GM21717 (cell line): Measurements from ENCODE around the gene TRIM56.
"Not testable (repeated sequence)": the region's sequence is repeated elsewhere in the genome, so short reads cannot be mapped to it uniquely, and the experiment has no call there.

Source experiments
- ATAC-seq: cut with Tn5 transposase; IDR thresholded peaks from one replicate; pipeline ENCODE4 v1.9.1; 2021; ENCODE audit warnings: mild to moderate bottlenecking, moderate library complexity; ENCODE audit not compliant: unreplicated experiment

Gene TRIM56

GRCh38 chr7:101109368-101109767 is 24.1 kb downstream of the TRIM56 start:
- ATAC-seq, result no peak

DNA sequence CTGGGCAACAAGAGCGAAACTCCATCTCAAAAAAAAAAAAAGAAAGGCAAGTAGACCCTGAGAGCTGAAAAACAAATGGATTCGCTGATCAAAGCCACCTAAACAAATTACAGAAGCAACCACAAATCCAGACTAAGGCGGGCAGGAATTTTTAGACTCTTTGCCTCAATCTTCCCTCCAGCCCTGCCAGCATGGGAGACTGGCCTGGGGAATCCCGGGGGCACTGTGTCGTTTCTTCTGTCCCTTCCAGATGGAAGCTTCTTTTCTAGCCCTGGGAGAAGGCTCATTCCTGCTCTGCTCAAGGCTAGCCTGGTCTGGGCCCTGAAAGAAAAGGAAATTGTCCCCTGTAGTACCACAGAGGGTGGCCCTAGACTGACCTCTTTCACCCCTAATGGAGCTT is 26.0 kb downstream of the TRIM56 start:
- no peak for ATAC-seq

DNA sequence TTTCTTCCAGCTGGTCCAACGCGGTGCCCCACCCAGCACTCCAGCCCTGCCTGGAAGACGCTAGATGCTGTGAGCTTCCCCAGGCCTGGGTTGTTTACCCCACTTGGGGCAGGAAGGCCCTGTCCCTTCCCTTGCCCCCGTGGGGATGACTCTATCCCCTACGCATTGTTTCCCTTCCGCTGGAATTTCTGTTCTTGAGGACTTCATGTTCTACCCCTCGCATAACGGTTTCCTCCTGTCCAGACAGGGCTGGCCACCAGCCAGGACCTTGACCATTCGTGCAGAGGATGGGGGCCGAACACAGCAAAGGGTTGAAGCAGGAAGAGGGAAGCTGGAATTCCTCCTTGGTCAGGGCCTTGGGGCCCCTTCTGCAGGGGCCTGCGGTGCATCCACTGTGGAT is 27.0 kb downstream of the TRIM56 start:
- ATAC-seq, result no peak

GRCh38 chr7:101113140-101113539 is 27.9 kb downstream of the TRIM56 start:
- not testable (repeated sequence) for ATAC-seq

DNA sequence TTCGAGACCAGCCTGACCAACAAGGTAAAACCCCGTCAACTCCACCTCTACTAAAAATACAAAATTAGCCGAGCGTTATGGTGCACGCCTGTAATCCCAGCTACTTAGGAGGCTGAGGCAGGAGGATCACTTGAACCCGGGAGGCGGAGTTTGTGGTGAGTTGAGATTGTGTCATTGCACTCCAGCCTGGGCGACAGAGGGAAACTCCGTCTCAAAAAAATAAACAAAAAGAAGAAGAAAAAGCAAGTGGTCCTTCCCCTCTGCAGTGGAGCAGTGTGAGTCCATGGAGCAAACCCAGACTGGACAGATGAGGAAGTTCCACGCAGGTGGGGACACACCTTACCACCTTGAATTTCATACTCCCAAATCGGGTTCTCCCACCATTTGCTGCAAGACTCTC is 28.6 kb downstream of the TRIM56 start:
- no peak for ATAC-seq

DNA sequence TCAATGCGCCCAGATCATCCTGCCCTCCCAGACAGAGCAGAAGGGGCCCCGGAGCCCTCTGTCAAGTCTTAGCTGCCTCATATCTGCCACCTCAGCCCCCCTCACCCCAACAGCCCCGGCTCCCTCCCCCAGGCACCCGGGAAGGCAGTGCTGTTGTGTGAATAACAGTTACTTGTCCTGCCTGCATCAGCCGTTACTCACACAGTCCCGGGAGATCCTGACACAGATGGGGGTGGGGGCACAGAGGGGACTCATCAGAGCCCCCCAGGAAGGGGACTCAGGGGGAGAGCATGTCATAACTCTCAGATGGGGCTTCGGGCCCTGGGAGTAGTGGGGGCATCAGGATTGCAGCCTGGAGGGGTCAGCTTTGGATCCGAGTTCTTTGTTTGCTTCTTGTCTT is 29.2 kb downstream of the TRIM56 start:
- ATAC-seq, result no peak

DNA sequence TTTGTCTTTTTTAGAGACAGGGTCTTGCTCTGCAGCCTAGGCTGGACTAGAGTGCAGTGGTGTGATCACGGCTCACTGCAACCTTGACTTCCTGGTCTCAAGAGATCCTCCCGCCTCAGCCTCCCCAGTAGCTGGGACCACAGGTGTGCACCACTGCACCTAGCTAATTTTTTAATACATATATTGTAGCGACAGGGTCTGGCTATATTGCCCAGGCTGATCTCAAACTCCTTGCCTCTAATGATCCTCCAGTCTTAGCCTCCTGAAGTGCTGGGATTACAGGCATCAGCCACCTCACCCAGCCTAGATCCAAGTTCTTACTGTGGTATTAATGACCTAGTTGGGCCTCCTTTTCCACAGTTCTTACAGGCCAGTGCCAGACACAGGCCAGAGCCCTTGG is 29.9 kb downstream of the TRIM56 start:
- ATAC-seq, result no peak

DNA sequence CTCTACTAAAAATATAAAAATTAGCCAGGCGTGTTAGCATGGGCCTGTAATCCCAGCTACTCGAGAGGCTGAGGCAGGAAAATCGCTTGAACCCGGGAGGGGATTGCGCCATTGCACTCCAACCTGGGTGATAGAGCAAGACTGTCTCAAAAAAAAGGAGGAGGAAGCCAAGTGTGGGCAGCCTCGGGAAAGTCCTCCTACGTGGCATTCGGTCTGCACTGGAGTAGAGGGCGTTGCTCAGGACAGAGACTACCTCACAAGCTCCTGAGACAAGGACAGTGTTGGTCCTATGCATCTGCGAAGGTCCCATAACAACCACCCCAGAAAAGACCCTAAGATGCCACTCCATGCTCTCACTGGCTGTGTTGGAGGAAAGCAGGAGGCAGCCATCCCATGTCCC is 31.6 kb downstream of the TRIM56 start:
- no peak for ATAC-seq

GRCh38 chr7:101118856-101119255 is 33.6 kb downstream of the TRIM56 start:
- no peak for ATAC-seq

DNA sequence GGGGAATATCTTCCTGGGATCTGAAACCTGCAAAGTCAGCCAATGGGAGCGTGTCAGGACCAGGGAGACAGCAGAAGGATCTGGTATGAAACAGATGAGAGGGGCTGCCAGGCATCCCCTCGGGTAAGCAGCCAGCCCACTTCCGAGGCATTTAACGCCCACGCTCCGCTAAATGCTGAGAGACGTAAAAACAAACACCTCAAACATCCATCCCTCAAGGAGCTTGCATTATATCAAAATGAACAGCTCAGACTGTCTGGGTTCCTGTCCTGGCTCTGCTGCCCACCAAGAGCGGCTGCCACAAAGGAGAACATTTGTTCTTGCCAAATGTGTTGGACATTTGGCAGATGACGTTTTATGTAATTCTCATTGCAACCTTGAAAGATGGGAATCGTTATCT is 34.6 kb downstream of the TRIM56 start:
- no peak for ATAC-seq

DNA sequence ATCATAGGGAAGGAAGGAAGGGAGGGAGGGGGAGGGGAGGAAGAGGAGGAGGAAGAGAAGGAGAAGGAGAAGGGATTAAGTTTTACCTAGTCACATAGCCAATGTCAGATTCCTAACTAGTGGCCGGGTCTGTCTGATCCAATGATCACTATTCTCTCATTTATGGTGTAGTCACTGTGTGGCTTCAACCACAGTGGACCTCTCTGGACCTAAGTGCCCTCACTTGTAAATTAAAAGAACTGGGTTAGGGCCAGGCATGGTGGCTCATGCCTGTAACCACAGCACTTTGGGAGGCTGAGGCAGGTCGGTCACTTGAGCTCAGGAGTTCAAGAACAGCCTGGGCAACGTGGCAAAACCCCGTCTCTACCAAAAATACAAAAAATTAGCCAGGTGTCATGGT is 35.0 kb downstream of the TRIM56 start:
- ATAC-seq, result no peak

DNA sequence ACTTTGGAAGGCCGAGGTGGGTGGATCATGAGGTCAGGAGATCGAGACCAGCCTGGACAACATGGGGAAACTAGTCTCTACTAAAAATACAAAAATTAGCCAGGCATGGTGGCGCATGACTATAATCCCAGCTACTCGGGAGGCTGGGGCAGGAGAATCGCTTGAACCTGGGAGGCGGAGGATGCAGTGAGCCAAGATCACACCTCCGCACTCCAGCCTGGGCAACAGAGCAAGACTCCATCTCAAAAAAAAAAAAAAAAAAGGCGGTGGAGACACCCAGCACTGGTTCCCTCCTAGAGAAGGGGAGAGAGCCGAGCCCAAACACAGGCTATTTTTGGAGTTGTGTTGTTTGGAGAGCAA is 36.3 kb downstream of the TRIM56 start:
- ATAC-seq, result not testable (repeated sequence)

DNA sequence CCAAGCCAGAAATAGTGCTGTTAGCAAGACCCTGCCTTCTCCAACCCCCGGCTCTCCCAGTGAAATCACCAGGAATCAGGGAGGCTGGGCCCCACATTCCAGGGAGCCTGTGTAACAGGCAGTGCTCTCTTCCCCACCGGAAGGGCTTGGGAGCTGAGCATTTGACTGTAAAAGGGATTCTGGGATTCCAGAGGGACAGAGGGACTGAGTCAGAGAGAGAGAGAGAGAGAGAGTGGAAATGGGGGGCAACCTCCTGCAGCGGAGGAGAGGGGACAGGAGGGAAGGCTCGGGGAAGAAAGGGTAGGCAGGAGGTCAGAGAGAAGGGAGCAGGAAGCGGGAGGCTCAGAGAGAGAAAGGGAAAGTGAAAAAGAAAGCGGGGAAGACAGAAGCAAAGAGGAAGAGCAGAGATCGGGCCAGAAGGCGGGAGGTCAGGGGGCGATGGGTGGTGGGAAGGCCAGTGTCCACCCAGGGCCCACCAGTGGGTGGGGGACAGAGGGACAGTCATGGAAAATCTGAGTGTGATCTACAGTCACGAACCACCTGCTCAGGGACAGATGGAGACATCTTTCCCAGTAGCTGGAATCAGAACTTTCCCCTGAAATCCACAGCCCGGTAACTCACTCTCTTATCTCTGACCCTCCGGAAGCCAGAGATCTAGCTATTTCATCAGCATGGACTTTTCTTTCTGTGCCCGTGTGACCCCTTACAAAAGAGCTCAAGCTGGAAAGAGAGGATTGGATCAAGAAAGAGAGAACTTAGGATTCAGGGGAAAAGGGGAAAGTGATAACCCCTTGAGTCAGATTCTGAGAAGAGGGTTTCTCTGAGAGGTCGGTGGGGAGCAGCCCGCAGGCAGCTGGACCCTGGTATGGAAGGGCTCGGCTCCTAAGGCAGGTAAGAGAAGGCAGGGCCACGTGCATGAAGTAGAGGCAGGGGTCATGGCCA is 37.0 kb downstream of the TRIM56 start:
- no peak for ATAC-seq

- no peak for ATAC-seq
These were observed 37.8 kb downstream of the TRIM56 start for GRCh38 chr7:101122933-101123702.

DNA sequence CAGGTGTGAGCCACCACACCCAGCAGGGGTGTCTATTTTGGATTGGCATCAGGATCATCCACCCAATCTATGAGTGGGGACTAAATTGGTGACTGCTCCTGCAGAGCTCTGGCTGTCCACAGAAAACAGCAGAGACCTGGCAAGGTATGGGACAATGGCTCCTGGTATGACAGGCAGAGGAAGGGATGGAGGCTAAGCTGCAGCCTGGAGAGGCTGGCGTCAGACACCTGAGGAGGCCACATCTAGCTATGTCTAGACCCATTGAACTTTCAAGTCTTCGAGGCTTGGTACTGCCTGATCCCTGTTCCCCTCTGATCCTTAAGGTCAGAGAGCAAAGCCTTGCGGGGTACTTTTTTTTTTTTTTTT is 38.4 kb downstream of the TRIM56 start:
- ATAC-seq, result no peak

GRCh38 chr7:101124376-101125056 is 39.2 kb downstream of the TRIM56 start:
- no peak for ATAC-seq

- no peak for ATAC-seq
These were observed 40.8 kb downstream of the TRIM56 start for GRCh38 chr7:101125989-101126650.

GRCh38 chr7:101126651-101127459 is 41.6 kb downstream of the TRIM56 start, which contains the start of gene SERPINE1:
TSS of gene SERPINE1 (plus strand) at chr7:101127104. CDS start at chr7:101128394, 1,290 bp downstream.
- ATAC-seq, result no peak

GRCh38 chr7:101127460-101128039 is 42.3 kb downstream of the TRIM56 start:
- ATAC-seq, result no peak
